Measurements from ENCODE around the gene ATF6B.

ATF6B gene

DNA sequence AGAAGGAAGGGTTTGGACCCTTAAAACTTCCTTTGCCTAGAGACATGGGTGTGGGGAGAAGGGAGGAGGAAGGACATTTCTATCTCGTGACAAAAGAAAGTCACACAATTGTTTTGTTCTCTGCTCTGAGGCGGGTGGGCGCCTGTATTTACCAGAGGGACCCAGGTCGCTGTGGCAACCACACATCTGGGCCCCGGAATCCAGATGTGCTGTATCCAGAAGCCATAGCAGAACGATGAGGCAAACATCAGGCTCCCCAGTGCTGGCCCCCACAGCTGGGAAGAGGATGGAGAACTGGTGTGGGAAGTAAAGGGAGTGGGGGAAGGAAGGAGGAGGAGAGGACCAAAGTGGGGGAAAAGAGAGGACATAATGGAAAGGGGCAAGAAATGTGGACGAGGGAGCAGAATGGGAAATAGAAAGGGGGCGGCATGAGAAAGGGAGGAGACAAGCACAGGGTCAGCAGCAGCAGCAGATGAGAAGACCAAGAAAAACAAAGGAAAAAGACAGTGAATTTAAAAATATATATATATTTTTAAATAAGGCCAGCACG lies 15.5 kb downstream of the ATF6B start:
- H3K4me3 ChIP-seq (ENCODE audit: control insufficient read depth, low read depth, low read length): no peak overlapping the region
- TF ChIP-seq, protein P1, sequence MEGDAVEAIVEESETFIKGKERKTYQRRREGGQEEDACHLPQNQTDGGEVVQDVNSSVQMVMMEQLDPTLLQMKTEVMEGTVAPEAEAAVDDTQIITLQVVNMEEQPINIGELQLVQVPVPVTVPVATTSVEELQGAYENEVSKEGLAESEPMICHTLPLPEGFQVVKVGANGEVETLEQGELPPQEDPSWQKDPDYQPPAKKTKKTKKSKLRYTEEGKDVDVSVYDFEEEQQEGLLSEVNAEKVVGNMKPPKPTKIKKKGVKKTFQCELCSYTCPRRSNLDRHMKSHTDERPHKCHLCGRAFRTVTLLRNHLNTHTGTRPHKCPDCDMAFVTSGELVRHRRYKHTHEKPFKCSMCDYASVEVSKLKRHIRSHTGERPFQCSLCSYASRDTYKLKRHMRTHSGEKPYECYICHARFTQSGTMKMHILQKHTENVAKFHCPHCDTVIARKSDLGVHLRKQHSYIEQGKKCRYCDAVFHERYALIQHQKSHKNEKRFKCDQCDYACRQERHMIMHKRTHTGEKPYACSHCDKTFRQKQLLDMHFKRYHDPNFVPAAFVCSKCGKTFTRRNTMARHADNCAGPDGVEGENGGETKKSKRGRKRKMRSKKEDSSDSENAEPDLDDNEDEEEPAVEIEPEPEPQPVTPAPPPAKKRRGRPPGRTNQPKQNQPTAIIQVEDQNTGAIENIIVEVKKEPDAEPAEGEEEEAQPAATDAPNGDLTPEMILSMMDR (IDR thresholded peaks at IDR 0.05; ENCODE audit: control insufficient read depth, insufficient read depth, low read depth, low read length, missing control alignments): no peak
- DNase-seq (ENCODE audit: low read depth): no peak

DNA sequence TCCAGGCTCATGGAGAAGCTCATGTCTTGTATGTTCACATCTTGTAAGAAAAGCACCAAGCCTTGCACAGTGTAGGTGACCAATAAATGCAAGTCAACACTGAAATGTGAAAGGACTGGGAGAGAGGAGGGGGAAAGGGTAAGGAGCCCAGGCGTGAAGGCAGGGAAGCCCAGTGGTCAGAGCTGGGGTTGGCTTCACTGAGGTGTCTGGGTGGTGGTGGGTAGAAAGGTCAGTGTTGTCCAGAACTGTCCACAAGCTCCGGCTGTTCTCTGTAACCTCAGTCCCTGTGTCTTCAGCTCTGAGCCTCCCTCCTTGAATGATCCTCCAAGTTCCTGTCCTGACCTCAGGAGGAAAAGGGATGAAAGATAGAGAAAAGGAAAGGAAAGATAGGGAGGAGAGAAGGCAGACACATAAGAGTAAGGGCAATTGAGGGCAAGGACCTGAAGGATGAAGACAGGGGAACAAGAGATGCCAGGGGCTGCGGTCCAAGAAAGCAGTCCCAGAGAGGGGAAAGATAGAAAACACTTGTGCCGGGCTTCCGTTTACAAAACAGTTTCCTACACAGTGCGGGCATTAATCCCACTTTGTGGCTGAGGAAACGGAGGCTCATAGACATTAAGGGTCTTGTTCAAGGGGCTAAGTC lies 16.5 kb downstream of the ATF6B start:
- TF ChIP-seq, protein P1 (IDR thresholded peaks at IDR 0.05; ENCODE audit: control insufficient read depth, insufficient read depth, low read depth, low read length, missing control alignments): no peak
- no peak for DNase-seq (ENCODE audit: low read depth)

DNA sequence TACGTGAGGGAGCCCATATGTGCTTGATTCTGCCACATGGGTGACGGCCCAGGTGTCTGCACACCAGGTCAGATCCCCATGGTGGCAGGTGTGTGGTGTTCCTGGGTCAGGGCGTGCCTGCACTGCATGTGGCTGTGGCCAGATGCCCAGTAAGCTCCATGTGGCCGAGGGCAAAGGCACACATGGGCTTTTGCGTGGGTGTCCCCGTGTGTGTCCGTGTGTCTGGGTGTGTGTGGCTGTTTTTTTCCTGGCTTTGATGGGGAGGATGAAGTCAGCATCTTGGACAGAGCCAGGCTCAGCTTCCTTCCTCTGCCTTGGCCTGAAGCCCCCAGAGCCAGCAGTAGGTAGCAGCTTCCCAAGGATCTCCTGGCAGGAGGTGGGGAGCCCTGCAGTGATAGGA lies 17.4 kb downstream of the ATF6B start:
- TF ChIP-seq, protein P1 (IDR thresholded peaks at IDR 0.05; ENCODE audit: control insufficient read depth, insufficient read depth, low read depth, low read length, missing control alignments): no peak

More for the DNA sequence above, 16.5 kb downstream of the ATF6B start:
- H3K4me3 ChIP-seq (ENCODE audit: control insufficient read depth, low read depth, low read length): no peak overlapping the region

DNA sequence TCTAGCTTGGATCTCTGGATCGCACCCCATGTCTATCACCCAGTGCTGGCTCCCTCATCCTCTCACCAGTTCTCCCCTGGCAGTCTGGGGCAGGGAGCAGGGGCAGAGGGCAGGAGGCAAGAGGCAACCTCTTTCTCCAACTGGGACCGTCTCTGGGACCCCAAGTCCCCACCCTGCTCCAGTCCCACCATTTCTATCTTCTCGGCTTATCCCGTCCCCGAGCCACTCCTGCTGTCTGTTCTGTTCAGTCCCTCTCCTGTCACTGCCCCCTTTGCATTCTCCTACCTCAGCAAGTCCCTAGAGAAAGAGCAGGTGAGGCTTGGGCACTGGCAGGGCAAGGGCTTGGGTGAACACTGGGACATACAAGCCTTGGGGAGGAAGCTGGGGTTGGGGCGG lies 18.3 kb downstream of the ATF6B start:
- no peak overlapping the region for H3K4me3 ChIP-seq (ENCODE audit: control insufficient read depth, low read depth, low read length)
- TF ChIP-seq, protein P1 (IDR thresholded peaks at IDR 0.05; ENCODE audit: control insufficient read depth, insufficient read depth, low read depth, low read length, missing control alignments): no peak
- no peak for DNase-seq (ENCODE audit: low read depth)

More for the DNA sequence above, 17.4 kb downstream of the ATF6B start:
- DNase-seq (ENCODE audit: low read depth): no peak
- no peak overlapping the region for H3K4me3 ChIP-seq (ENCODE audit: control insufficient read depth, low read depth, low read length)

DNA sequence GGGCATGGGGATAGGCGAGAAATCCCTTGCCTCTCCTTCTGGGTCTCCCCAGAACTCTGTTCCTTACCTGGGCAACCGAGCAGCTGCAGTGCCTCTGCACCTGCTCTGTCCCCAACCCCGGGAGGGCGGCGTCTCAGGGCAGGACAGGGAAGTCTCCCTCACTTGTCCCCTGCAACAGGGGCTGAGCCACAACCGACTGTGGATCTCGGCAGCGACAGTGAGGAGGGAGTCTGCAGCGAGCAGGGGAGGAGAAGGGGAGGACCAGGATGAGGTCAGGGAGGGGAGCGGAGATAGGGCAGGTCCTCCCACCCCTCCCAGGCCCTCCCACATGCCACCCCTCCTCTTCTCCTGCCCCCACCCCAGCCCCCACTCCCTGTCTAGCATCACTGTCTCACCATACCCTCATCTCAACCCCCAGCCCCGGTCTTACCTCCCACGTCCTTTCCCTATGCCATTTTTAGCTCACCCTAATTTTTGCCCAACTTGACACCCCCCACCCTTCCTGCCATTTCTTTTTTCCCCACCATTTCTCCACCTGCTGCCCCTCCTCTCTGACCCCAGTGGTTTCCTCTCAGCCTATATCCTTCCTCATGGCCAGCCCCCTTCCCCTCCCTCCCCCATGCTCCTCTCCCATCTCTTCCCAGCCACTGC lies 18.8 kb downstream of the ATF6B start, which contains the start of gene TNXB:
Gene TNXB (minus strand): TSS at position 225 of the 651 bp plus-strand sequence. CDS start 11,140 bp downstream, outside the sequence.
- TF ChIP-seq, protein P1 (IDR thresholded peaks at IDR 0.05; ENCODE audit: control insufficient read depth, insufficient read depth, low read depth, low read length, missing control alignments): no peak
- no peak for DNase-seq (ENCODE audit: low read depth)
- H3K4me3 ChIP-seq (ENCODE audit: control insufficient read depth, low read depth, low read length): no peak within 1 kb of the TSS

DNA sequence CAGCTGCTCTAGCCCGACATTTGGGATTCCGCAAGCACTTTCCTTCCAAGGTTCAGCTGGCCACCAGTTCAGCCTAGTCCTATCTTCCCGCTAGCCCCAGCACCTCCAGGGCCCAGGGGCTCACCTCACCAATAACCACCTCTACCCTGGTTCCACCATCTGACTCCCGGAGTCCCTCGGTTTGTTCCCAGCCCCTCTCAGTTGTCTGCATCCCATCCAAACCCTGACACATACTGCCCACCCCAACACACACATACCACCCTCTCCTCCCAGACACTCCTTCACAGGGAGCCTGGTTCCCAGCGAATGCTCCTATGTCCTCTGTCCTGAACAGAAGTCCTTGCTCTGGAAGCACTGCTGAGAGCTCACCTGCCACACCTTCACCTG lies 19.3 kb downstream of the ATF6B start:
- DNase-seq (ENCODE audit: low read depth): no peak
- TF ChIP-seq, protein P1 (IDR thresholded peaks at IDR 0.05; ENCODE audit: control insufficient read depth, insufficient read depth, low read depth, low read length, missing control alignments): no peak
- no peak overlapping the region for H3K4me3 ChIP-seq (ENCODE audit: control insufficient read depth, low read depth, low read length)

Data from AG09309 (cell line).